Measurements from ENCODE around the gene SLBP.

The SLBP gene

DNA sequence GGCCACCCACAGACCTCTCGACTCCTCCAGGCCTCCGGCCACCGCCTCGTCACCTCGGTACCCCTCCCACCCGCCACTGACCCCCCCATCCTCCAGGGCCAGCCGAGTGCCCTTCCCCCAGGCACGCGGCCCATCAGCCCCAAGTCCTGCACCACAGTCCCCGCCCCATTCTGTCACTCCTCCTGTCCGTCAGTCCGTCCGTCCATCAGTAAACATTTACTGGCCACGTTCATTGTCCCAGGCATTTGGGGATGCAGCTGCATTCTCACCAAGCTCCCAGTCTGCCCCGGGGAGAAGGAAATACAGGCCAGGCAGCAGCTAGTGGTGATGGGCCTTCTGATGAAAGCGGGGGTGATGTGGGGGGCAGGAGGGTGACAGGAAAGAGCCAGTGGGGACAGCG lies 45.7 kb upstream of the SLBP start:
- in situ Hi-C loops (cut with HindIII; ENCODE audit: low sequenced_read_pairs) = no loop called here
- TF ChIP-seq, protein P1, sequence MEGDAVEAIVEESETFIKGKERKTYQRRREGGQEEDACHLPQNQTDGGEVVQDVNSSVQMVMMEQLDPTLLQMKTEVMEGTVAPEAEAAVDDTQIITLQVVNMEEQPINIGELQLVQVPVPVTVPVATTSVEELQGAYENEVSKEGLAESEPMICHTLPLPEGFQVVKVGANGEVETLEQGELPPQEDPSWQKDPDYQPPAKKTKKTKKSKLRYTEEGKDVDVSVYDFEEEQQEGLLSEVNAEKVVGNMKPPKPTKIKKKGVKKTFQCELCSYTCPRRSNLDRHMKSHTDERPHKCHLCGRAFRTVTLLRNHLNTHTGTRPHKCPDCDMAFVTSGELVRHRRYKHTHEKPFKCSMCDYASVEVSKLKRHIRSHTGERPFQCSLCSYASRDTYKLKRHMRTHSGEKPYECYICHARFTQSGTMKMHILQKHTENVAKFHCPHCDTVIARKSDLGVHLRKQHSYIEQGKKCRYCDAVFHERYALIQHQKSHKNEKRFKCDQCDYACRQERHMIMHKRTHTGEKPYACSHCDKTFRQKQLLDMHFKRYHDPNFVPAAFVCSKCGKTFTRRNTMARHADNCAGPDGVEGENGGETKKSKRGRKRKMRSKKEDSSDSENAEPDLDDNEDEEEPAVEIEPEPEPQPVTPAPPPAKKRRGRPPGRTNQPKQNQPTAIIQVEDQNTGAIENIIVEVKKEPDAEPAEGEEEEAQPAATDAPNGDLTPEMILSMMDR (IDR thresholded peaks at IDR 0.05; ENCODE audit: low read depth, low read length, missing control alignments) = no peak
- H3K4me3 ChIP-seq (ENCODE audit: low read depth, low read length) = no peak overlapping the region
- no peak for DNase-seq (ENCODE audit: low read depth)

DNA sequence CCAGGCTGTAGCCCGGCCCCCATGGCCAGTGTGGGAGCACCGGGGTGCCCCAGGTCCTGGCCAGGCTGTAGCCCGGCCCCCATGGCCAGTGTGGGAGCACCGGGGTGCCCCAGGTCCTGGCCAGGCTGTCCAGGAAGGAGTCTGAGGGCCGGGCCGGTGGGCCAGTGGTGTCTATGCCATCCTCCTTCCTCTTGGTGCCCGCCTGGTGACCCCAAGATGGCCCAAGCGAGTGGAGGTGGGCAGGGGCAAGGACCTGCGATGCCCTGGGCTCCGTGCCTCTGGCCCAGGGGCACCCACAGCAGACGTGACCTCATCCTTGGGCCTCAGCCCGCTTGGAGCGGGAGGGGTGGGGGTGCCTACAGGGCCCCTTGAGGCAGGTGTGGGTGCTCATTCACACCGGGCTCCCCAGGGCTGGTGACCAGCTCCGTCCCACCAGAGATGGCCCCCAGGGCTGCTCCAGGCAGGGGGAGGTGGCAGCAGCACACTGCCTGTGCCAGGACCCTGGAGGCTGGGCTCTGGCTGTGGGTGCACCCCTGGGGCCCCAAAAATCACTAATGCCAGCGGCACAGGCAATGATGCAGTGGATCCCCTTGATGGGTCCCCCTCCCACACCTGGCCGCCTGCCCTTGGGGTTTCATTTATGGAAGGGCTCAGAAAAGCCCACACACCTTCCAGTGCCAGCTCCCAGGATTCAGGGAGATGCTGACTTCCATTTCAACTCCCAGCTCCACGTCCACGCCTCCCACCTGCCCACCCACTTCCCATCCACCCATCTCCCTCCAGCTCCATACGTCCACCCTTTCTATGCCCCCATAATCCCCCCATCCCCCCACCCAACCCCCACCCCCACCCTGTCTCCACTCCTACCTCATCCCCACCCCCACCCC lies 45.0 kb upstream of the SLBP start:
- TF ChIP-seq, protein P1 (IDR thresholded peaks at IDR 0.05; ENCODE audit: low read depth, low read length, missing control alignments) = no peak
- in situ Hi-C loops (cut with HindIII; ENCODE audit: low sequenced_read_pairs) = no loop called here
- H3K4me3 ChIP-seq (ENCODE audit: low read depth, low read length) = no peak overlapping the region
- DNase-seq (ENCODE audit: low read depth) = no peak

DNA sequence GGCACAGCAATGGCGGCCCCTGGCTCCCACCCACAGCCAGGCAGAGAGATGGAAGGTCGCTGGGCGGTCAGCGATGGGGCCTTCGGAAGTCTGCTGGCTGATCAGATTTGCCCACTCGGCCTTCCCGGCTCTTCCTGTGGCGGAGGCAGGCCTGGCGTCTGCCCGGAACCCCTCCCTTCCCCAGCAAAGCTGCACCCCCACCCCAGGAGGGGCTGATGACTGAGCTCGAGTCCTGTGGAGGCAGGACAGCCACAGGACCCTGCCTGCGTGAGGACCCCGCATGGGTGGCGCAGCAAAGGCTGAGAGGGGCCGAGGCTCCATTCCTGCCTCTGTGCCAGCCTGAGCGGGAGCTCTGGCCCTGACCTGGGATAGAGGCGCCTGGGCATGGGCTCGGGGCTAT lies 44.0 kb upstream of the SLBP start:
- DNase-seq (ENCODE audit: low read depth) = no peak
- H3K4me3 ChIP-seq (ENCODE audit: low read depth, low read length) = no peak overlapping the region
- TF ChIP-seq, protein P1 (IDR thresholded peaks at IDR 0.05; ENCODE audit: low read depth, low read length, missing control alignments) = no peak
- in situ Hi-C loops (cut with HindIII; ENCODE audit: low sequenced_read_pairs) = no loop called here

DNA sequence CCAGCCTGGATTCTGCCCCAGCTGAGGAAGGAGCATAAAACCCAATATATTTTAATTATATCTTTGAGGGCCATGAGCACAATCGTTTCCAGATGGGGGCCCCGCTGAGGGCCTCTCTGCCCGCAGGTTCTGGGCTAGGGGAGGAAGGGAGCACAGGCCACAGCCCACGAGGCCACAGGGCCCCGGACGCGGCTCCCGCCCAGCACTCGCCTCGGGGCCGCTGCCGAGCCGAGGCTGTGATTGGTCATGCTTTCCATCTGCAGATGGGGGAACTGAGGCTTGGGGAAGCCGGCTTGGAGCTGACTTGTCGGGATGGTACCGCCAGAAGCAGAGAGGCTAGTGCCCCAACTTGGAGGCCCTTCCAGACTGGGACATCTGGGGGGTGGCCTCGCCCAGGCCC lies 43.2 kb upstream of the SLBP start:
- in situ Hi-C loops (cut with HindIII; ENCODE audit: low sequenced_read_pairs) = no loop called here
- H3K4me3 ChIP-seq (ENCODE audit: low read depth, low read length) = no peak overlapping the region
- TF ChIP-seq, protein P1 (IDR thresholded peaks at IDR 0.05; ENCODE audit: low read depth, low read length, missing control alignments) = no peak
- DNase-seq (ENCODE audit: low read depth) = no peak

DNA sequence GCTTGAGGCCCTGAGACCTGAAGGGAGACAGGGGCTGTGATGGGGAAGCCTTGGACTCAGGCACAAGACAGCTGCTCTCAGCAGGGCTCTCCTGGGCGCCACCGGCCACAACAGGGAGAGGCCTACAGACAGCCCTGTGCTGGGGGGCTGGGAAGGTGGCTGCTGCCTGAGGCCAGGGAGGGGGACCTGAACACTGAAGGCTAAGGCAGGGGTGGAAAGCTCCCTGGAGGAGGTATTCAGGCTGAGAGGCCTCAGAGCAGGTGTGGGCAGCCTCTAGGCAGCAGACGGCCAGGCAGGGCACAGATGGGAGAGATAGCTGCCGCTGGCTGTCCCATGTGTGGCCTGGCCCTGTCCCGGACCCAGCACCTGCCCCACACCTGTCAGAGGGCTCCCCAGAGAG lies 42.2 kb upstream of the SLBP start:
- H3K4me3 ChIP-seq (ENCODE audit: low read depth, low read length) = no peak overlapping the region
- DNase-seq (ENCODE audit: low read depth) = no peak
- TF ChIP-seq, protein P1 (IDR thresholded peaks at IDR 0.05; ENCODE audit: low read depth, low read length, missing control alignments) = no peak
- in situ Hi-C loops (cut with HindIII; ENCODE audit: low sequenced_read_pairs) = no loop called here

DNA sequence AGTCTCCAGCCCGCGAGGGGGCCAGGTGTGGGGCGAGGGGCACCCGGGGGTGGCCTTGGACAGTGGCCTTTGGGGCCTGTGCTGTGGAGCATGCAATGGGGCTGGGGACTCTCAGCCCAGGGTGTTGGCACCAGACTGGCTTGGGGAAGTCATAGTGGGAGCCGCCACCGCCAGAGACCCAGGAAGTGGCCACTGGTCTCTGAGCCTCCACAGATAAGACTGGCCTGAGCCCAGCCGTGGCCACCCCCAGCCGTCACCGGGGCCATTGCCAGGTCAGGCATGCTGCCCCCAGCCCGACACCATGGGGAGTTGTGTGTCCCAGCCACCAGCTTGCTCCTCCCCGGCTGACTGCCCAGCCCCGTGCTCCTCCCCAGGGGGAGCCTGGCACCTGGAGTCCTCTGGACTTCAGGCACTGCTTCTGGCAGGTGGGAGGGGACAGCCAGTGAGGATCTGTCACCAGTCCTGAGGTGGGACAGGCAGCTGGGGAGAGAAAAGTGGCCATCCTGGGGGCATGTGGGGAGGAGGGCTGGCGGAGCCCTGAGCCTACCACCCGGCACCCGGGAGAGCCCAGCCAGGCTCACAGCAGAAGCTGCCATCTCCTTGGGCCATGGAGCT lies 41.7 kb upstream of the SLBP start:
- DNase-seq (ENCODE audit: low read depth) = no peak
- in situ Hi-C loops (cut with HindIII; ENCODE audit: low sequenced_read_pairs) = no loop called here
- TF ChIP-seq, protein P1 (IDR thresholded peaks at IDR 0.05; ENCODE audit: low read depth, low read length, missing control alignments) = no peak
- H3K4me3 ChIP-seq (ENCODE audit: low read depth, low read length) = no peak overlapping the region

Data from astrocyte of the cerebellum (primary cell).